ENCODE measurements around the gene KRAS. TPM values are rescaled to one million over a fixed set of nuclear protein-coding genes. Genes with fewer than 3 reads are reported as not detected.

Gene KRAS
- total and polyA plus RNA-seq, 2 of the 13 experiments (the other 11 are each of a cell fraction or from before 2014, with no cell fraction given) = 6.5 to 9.8 TPM

GRCh38 chr12:25266497-25266896 lies 15.8 kb upstream of the KRAS start:
- Histone ChIP-seq H3K27ac (ENCODE audit: extremely low read length, insufficient read depth, low read length) (no peak overlapping the region), H3K4me1 (ENCODE audit: insufficient read depth, low read length) (no peaks in the 10 kb centered on the region), H3K79me2 (ENCODE audit: insufficient read depth, low read length) (no peaks in the 10 kb centered on the region), H3K36me3 (replicated peaks in 1 of 2; ENCODE audit: control insufficient read depth in 1 of 2, insufficient read depth in 2 of 2, low read length in 2 of 2) (no peaks in the 10 kb centered on the region), H3K9me3 (ENCODE audit: low read length) (no peaks in the 10 kb centered on the region), H3K4me3 (replicated peaks in 1 of 3; ENCODE audit: insufficient read depth in 1 of 3, low read depth in 2 of 3, low read length in 3 of 3) (no peak overlapping the region), H4K20me1 (ENCODE audit: insufficient read depth, low read length) (no peaks in the 10 kb centered on the region), H3K9ac (ENCODE audit: insufficient read depth, low read depth, low read length) (no peak overlapping the region), H3K27me3 (ENCODE audit: control insufficient read depth in 1 of 2, insufficient read depth in 2 of 2, low read length in 2 of 2) (no peaks in the 10 kb centered on the region; a peak in 1 of 5 replicates), H2AFZ (ENCODE audit: low read length) (no peak overlapping the region), H3K4me2 (ENCODE audit: low read depth, low read length) (no peak overlapping the region)
- ChIA-PET POLR2A (no interaction called here), CTCF (ENCODE audit: low intra/inter-chr PET ratio, low total read pairs) (no interaction called here)
- FAIRE-seq (no peak), DNase-seq (ENCODE audit: low spot score) (no peak), ATAC-seq (no peak)
- no peak for TF ChIP-seq TEAD2 (CRISPR knock-in tag; IDR thresholded peaks at IDR 0.05)
- in situ Hi-C loops (cut with HindIII; ENCODE audit: extremely low pct_ligation_motif_present, low pct_unique_long_range_greater_than_20kb) = no loop called here
- BruUV-seq (replicated peaks) = no TSS peak
- intact Hi-C loops (cut with micrococcal nuclease; ENCODE audit: unreplicated experiment) = no loop called here

DNA sequence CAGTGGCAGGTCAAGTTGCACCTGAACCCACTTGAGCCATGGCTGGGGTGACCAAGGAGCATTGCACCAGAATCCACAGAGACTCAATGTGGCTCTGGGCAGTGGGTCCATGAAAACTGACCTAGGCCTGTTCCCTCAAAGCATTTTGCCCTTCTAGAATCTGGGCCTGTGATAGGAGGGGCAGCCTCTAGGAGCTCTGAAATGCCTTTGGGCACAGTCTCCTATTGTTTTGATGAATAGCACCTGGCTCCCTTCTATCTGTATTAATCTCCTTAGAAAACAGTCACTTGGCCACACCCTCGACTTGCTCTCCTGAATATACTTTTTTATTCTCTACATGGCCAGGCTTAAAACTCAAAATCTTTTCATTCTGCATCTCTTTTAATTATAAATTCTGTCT lies 14.1 kb upstream of the KRAS start:
- intact Hi-C loops (cut with micrococcal nuclease; ENCODE audit: unreplicated experiment) (no loop called here), in situ Hi-C loops (cut with HindIII; ENCODE audit: extremely low pct_ligation_motif_present, low pct_unique_long_range_greater_than_20kb) (no loop called here)
- H3K36me3 ChIP-seq (replicated peaks in 1 of 2; ENCODE audit: control insufficient read depth in 1 of 2, insufficient read depth in 2 of 2, low read length in 2 of 2) = no peaks in the 10 kb centered on the region
- POLR2A ChIA-PET = no interaction called here
- no peak overlapping the region for H3K27ac ChIP-seq (ENCODE audit: extremely low read length, insufficient read depth, low read length)
- CTCF ChIA-PET (ENCODE audit: low intra/inter-chr PET ratio, low total read pairs) = no interaction called here
- H3K27me3 ChIP-seq (ENCODE audit: control insufficient read depth in 1 of 2, insufficient read depth in 2 of 2, low read length in 2 of 2) = no peaks in the 10 kb centered on the region; a peak in 1 of 5 replicates
- TF ChIP-seq NCOA2 (CRISPR knock-in tag; IDR thresholded peaks at IDR 0.05) (no peak), ZNF773 (CRISPR knock-in tag; IDR thresholded peaks at IDR 0.05; ENCODE audit: borderline replicate concordance) (no peak), ATF1 (CRISPR knock-in tag; IDR thresholded peaks at IDR 0.05) (no peak), FOXP1 (IDR thresholded peaks at IDR 0.05) (no peak), FOXP1 (CRISPR knock-in tag; IDR thresholded peaks at IDR 0.05) (no peak)
- TF ChIP-seq, protein P1, sequence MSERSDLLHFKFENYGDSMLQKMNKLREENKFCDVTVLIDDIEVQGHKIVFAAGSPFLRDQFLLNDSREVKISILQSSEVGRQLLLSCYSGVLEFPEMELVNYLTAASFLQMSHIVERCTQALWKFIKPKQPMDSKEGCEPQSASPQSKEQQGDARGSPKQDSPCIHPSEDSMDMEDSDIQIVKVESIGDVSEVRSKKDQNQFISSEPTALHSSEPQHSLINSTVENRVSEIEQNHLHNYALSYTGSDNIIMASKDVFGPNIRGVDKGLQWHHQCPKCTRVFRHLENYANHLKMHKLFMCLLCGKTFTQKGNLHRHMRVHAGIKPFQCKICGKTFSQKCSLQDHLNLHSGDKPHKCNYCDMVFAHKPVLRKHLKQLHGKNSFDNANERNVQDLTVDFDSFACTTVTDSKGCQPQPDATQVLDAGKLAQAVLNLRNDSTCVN (CRISPR knock-in tag; IDR thresholded peaks at IDR 0.05; ENCODE audit: borderline replicate concordance) = no peak
- TF ChIP-seq, protein P2, sequence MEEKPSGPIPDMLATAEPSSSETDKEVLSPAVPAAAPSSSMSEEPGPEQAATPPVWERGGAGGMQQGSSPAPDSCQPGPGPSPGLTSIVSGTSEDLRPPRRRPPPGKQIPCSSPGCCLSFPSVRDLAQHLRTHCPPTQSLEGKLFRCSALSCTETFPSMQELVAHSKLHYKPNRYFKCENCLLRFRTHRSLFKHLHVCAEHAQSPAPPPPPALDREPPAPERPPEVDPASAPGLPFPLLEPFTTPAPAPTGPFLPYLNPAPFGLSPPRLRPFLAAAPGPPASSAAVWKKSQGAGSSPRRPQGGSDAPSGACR (CRISPR knock-in tag; IDR thresholded peaks at IDR 0.05) = no peak
- BruUV-seq (replicated peaks) = no TSS peak
- no peaks in the 10 kb centered on the region for H3K4me1 ChIP-seq (ENCODE audit: insufficient read depth, low read length)
- DNase-seq (ENCODE audit: low spot score) (no peak), FAIRE-seq (no peak), ATAC-seq (no peak)
- no peak overlapping the region for H3K4me3 ChIP-seq (replicated peaks in 1 of 3; ENCODE audit: insufficient read depth in 1 of 3, low read depth in 2 of 3, low read length in 3 of 3)
- no peaks in the 10 kb centered on the region for H4K20me1 ChIP-seq (ENCODE audit: insufficient read depth, low read length)
- no peaks in the 10 kb centered on the region for H3K79me2 ChIP-seq (ENCODE audit: insufficient read depth, low read length)
- no peak overlapping the region for H3K9ac ChIP-seq (ENCODE audit: insufficient read depth, low read depth, low read length)
- H3K9me3 ChIP-seq (ENCODE audit: low read length) = no peaks in the 10 kb centered on the region
- WGBS (ENCODE audit: low lambda C conversion rate) = 0% methylated on average over 1 of the region's 1 CpG
- H3K4me2 ChIP-seq (ENCODE audit: low read depth, low read length) = no peak overlapping the region
- no peak overlapping the region for H2AFZ ChIP-seq (ENCODE audit: low read length)
